ENCODE measurements around the gene SCN4B. TPM values are rescaled to one million over a fixed set of nuclear protein-coding genes. Genes with fewer than 3 reads are reported as not detected.

The SCN4B gene
- polyA plus RNA-seq, 3 donors, result 1.1 to 1.6 (median 1.2) TPM

GRCh38 chr11:118175993-118176777 is 23.6 kb upstream of the SCN4B start, which contains the start of gene SCN2B:
Gene SCN2B, minus strand, starts transcription at chr11:118176639. Its CDS starts 208 bp downstream, at chr11:118176431.
- peak in 1 of 11 donors; percentile 59 for DNase-seq (ENCODE audit: extremely low read depth in 1 of 11, low read depth in 9 of 11, low spot score in 4 of 11)

- DNase-seq (ENCODE audit: extremely low read depth in 1 of 11, low read depth in 9 of 11, low spot score in 4 of 11), result peak in 3 of 11 donors; percentile 43 to 62 (median 59)
Observed at GRCh38 chr11:118175031-118175992, 22.7 kb upstream of the SCN4B start.

- no peak for DNase-seq (ENCODE audit: extremely low read depth in 1 of 11, low read depth in 9 of 11, low spot score in 4 of 11)
Observed at GRCh38 chr11:118174006-118174567, 21.5 kb upstream of the SCN4B start.

- no peak for DNase-seq (ENCODE audit: extremely low read depth in 1 of 11, low read depth in 9 of 11, low spot score in 4 of 11)
Observed at GRCh38 chr11:118172356-118172755, 19.7 kb upstream of the SCN4B start.

- DNase-seq (ENCODE audit: extremely low read depth in 1 of 11, low read depth in 9 of 11, low spot score in 4 of 11), result peak in 4 of 11 donors; percentile 58 to 70 (median 67)
Observed at GRCh38 chr11:118171269-118172062, 18.8 kb upstream of the SCN4B start.

- DNase-seq (ENCODE audit: extremely low read depth in 1 of 11, low read depth in 9 of 11, low spot score in 4 of 11), result no peak
Observed at GRCh38 chr11:118170882-118171268, 18.3 kb upstream of the SCN4B start.

GRCh38 chr11:118170231-118170630 is 17.6 kb upstream of the SCN4B start:
- no peak for DNase-seq (ENCODE audit: extremely low read depth in 1 of 11, low read depth in 9 of 11, low spot score in 4 of 11)

- no peak for DNase-seq (ENCODE audit: extremely low read depth in 1 of 11, low read depth in 9 of 11, low spot score in 4 of 11)
Observed at GRCh38 chr11:118169300-118170140, 16.9 kb upstream of the SCN4B start.

GRCh38 chr11:118168751-118169150 is 16.1 kb upstream of the SCN4B start:
- no peak for DNase-seq (ENCODE audit: extremely low read depth in 1 of 11, low read depth in 9 of 11, low spot score in 4 of 11)

GRCh38 chr11:118168316-118168715 is 15.7 kb upstream of the SCN4B start:
- DNase-seq (ENCODE audit: extremely low read depth in 1 of 11, low read depth in 9 of 11, low spot score in 4 of 11), result no peak

- DNase-seq (ENCODE audit: extremely low read depth in 1 of 11, low read depth in 9 of 11, low spot score in 4 of 11), result no peak
Observed at GRCh38 chr11:118167906-118168305, 15.3 kb upstream of the SCN4B start.

- no peak for DNase-seq (ENCODE audit: extremely low read depth in 1 of 11, low read depth in 9 of 11, low spot score in 4 of 11)
Observed at GRCh38 chr11:118167253-118167652, 14.6 kb upstream of the SCN4B start.

GRCh38 chr11:118166641-118167040 is 14.0 kb upstream of the SCN4B start:
- no peak for DNase-seq (ENCODE audit: extremely low read depth in 1 of 11, low read depth in 9 of 11, low spot score in 4 of 11)

- DNase-seq (ENCODE audit: extremely low read depth in 1 of 11, low read depth in 9 of 11, low spot score in 4 of 11), result no peak
Observed at GRCh38 chr11:118164885-118165284, 12.3 kb upstream of the SCN4B start.

- DNase-seq (ENCODE audit: extremely low read depth in 1 of 11, low read depth in 9 of 11, low spot score in 4 of 11), result no peak
Observed at GRCh38 chr11:118163494-118163893, 10.9 kb upstream of the SCN4B start.

- no peak for DNase-seq (ENCODE audit: extremely low read depth in 1 of 11, low read depth in 9 of 11, low spot score in 4 of 11)
Observed at GRCh38 chr11:118162846-118163245, 10.2 kb upstream of the SCN4B start.

- no peak for DNase-seq (ENCODE audit: extremely low read depth in 1 of 11, low read depth in 9 of 11, low spot score in 4 of 11)
Observed at GRCh38 chr11:118161786-118162185, 9.2 kb upstream of the SCN4B start.
